AG09319 (cell line): Measurements from ENCODE around the gene CRB1.

Source experiments
- DNase-seq: peaks from one replicate; pipeline ENCODE4 v3.0.0-alpha.2; 2010; ENCODE audit warnings: low read depth; ENCODE audit errors: extremely low read depth
- TF ChIP-seq, protein P1 (sequence below): IDR thresholded peaks from 2 replicates; pipeline ENCODE4 v1.5.1; 2011; ENCODE audit warnings: low read depth, mild to moderate bottlenecking, inconsistent platforms, low read length, moderate library complexity

The CRB1 gene

DNA sequence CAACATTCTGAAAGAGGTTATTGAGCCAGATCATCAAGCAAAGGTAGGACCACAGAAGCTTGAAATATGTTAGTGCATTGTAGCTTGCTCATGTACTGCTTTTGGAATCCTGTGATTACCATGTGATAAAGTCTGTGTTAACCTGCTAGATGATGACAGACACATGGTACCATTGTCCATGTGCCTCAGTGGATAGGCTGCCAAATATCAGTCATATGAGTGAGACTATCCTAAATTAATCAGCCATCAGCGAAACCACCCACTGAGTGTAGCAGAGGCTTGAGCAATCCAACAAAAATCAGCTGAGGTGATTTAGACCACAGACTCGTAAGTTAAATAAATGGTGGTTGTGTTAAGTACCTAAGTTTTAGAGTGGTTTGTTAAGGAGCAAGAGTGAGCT, 32.7 kb upstream of the CRB1 start:
- DNase-seq = no peak
- TF ChIP-seq, protein P1, sequence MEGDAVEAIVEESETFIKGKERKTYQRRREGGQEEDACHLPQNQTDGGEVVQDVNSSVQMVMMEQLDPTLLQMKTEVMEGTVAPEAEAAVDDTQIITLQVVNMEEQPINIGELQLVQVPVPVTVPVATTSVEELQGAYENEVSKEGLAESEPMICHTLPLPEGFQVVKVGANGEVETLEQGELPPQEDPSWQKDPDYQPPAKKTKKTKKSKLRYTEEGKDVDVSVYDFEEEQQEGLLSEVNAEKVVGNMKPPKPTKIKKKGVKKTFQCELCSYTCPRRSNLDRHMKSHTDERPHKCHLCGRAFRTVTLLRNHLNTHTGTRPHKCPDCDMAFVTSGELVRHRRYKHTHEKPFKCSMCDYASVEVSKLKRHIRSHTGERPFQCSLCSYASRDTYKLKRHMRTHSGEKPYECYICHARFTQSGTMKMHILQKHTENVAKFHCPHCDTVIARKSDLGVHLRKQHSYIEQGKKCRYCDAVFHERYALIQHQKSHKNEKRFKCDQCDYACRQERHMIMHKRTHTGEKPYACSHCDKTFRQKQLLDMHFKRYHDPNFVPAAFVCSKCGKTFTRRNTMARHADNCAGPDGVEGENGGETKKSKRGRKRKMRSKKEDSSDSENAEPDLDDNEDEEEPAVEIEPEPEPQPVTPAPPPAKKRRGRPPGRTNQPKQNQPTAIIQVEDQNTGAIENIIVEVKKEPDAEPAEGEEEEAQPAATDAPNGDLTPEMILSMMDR = no peak

DNA sequence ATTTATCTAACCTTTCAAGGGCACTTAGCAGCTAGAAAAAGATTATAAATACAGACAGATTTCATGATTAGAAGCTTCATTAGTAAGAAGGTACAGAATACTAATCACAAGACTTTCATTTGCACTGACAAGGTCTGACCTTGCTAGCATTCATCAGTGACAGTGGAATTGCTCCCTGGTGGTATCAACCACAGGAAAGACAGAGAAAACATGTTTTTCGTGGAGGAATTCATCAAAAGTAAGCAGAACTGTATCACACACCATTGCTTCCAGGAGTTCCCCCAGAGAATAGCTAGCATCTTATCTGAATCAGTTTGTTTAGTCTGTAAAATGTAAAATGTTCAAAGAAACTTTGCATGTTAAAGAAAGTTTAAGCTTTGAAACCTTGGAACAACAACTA, 20.6 kb upstream of the CRB1 start:
- DNase-seq = no peak
- TF ChIP-seq, protein P1 = no peak

DNA sequence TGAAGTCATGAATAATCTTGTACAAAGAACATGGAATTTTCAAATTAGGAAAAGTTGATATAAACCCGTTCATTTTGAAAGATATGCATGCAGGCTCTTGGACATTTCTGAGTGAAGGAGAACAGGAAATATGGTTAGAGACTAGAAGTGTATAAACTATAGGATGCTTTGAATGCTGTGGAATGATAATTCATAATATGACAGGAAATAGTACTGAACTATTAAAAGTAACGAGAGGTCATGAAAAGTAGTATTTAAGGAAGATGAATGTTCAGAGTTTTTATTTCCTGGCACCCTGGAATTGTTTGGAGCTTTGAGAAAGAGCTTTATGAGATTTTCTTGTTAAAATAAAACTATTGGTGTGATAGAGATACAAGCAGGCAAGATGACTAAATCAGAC, 18.7 kb upstream of the CRB1 start:
- TF ChIP-seq, protein P1 = no peak
- DNase-seq = no peak

DNA sequence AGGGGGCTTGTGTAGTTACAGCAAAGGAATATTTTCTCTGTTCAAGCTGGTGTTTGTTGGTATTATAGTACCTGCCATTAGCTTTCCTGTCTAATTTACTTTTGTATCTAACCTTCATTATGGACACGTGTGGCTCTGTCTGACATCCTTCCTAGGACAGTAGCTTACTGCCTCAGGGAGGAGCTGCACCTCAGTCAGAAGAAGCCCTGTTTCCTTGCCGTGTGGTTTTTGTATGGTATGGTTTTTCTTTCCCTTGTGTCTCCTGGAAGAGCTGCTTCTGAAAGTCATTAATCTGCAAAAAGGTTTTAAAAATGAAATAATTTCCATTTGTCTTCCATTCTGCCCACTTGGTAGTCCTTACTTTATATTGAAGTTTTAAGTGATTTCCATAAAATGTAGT, 17.4 kb upstream of the CRB1 start:
- DNase-seq = no peak
- TF ChIP-seq, protein P1 = no peak

DNA sequence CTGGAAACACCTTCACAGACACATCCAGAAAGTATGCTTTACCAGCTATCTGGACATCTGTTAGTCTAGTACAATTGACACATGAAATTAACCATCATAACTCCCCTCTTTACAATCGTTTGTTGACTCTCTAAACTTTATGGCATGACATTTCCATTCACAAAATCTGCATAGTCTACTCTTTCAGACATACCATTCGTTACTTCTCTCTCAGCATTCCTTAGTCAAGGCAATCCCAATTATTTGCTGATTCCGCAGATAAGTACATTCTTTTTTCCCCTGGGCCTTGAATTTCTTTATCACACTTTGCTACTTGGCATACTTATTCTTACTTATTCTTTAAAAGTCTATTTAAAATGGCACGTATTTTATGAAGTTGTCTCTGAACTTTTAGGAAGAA, 15.1 kb upstream of the CRB1 start:
- no peak for DNase-seq
- TF ChIP-seq, protein P1 = no peak

DNA sequence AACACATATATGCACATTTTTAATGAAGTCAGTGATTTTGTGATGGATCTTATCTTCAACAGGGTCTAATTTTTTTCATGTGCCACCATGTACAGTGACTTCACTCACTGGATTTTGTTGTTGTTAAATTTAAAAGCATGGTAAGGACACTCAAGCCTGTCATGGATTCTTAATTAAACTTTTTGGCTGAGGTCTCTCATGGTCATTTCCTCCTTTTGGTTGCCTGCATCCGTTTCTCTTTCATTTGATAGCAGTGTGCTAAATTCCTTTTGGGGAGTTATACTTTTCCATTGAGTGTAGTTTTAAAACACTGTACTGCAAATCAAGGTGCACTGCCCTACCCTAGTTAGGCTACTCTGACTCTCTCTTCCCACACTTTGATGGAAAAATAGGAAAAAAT, 13.2 kb upstream of the CRB1 start:
- no peak for DNase-seq

DNA sequence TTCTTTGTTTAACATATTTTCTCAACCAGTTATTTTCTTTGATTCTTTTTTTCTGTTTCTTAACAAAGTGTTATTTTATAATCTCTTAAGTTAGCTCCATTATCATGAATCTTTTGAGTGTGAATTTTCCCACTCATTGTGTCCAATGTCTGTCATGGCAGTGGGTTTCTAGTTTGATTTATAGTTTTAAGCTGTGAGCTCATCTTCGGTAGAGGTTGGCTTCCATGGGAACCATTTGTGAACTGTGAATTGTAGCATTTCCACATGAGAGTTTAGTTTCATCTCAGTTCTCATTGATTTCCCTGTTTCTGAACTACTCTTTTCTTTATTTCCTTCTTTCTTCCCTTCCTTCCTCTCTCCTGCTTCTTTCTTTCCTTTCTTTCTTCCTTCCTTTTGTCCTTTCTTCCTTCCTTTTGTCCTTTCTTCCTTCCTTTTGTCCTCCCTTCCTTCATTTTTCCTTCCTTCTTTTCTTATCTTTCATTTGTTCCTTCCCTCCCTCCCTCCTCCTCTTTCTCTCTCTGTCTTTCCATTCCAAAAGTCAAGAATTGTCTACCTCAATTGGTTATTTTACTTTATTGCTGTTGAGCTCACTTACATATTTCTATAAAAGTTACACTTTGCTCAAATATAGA, 3.0 kb upstream of the CRB1 start:
- DNase-seq = no peak
- TF ChIP-seq, protein P1 = no peak

More for the DNA sequence above, 13.2 kb upstream of the CRB1 start:
- TF ChIP-seq, protein P1 = no peak
